GM13977 (cell line): ENCODE results near the gene TRIM43.
"Not testable (repeated sequence)": the region's sequence is repeated elsewhere in the genome, so short reads cannot be mapped to it uniquely, and the experiment has no call there.

ENCODE experiments used
- DNase-seq: peaks from one replicate; pipeline ENCODE4 v3.0.0; 2012; ENCODE audit warnings: low spot score
- in situ Hi-C: fragments of 300-500 bp; cut with MboI; formaldehyde crosslinking; loops from one replicate; pipeline ENCODE4 v1.12.0; 2022; ENCODE audit warnings: low sequenced_read_pairs, low pct_unique_long_range_greater_than_20kb, mixed read lengths, inconsistent platforms; ENCODE audit not compliant: unreplicated experiment

TRIM43 gene

GRCh38 chr2:95642360-95642759 lies 50.6 kb downstream of the TRIM43 start:
- DNase-seq, in situ Hi-C loops: not testable (repeated sequence)

- in situ Hi-C loops, DNase-seq: not testable (repeated sequence)
Measured at GRCh38 chr2:95642951-95643350, 51.1 kb downstream of the TRIM43 start.

- in situ Hi-C loops, result not testable (repeated sequence)
Measured at GRCh38 chr2:95645312-95645711, 53.5 kb downstream of the TRIM43 start.

GRCh38 chr2:95646274-95646994 lies 54.6 kb downstream of the TRIM43 start:
- DNase-seq, in situ Hi-C loops: not testable (repeated sequence)

More at GRCh38 chr2:95645312-95645711, 53.5 kb downstream of the TRIM43 start:
- DNase-seq, result not testable (repeated sequence)

GRCh38 chr2:95648894-95649544 lies 57.2 kb downstream of the TRIM43 start:
- in situ Hi-C loops, DNase-seq: not testable (repeated sequence)
